AG04449 (cell line): ENCODE data around the gene PTCRA.

Experiments used
- CTCF ChIA-PET: fragments of 350-600 bp; formaldehyde crosslinking; extraction: SDS; loops from one replicate; lab custom pipeline; 2021; ENCODE audit warnings: antibody characterized with exemption; lab: Yijun Ruan, JAX
- POLR2A ChIA-PET: fragments of 400-600, 350-600 bp; formaldehyde crosslinking; extraction: SDS; loops from one replicate; lab custom pipeline; 2020; ENCODE audit warnings: antibody characterized with exemption, inconsistent platforms; lab: Yijun Ruan, JAX
- DNase-seq: peaks from one replicate; pipeline ENCODE4 v3.0.0-alpha.2; 2010; ENCODE audit warnings: low read depth, low spot score
- H3K4me3 ChIP-seq: 2 replicates; pipeline ENCODE4 v1.5.1; 2011; ENCODE audit warnings: low read depth, mild to moderate bottlenecking, control low read depth, low read length
- CTCF ChIP-seq: IDR thresholded peaks from one replicate; pipeline ENCODE4 v1.5.1; 2011; ENCODE audit warnings: mild to moderate bottlenecking, moderate library complexity, low read length, control low read depth, inconsistent platforms; ENCODE audit not compliant: insufficient read depth; ENCODE audit errors: missing control alignments

PTCRA gene

GRCh38 chr6:42962096-42962495, 46.2 kb downstream of the PTCRA start:
- ChIA-PET POLR2A (interaction anchor here (1.2 to 1.4 kb wide), 2 partner anchors 17 to 22 kb away, joined by 3 to 4 read pairs; partner anchors contain the start of genes PEX6 and PPP2R5D), CTCF (no interaction called here)
- TF ChIP-seq CTCF = no peak
- H3K4me3 ChIP-seq = no peak overlapping the region
- no peak for DNase-seq

GRCh38 chr6:42962502-42963178, 46.8 kb downstream of the PTCRA start:
- H3K4me3 ChIP-seq = no peak overlapping the region
- CTCF ChIA-PET = interaction anchor here (2.1 kb wide), 1 partner anchor 33 kb away, joined by 5 read pairs; the partner anchor contains the start of gene CNPY3
- no peak for DNase-seq
- POLR2A ChIA-PET = interaction anchor here (1.2 to 1.4 kb wide), 2 partner anchors 17 to 22 kb away, joined by 3 to 4 read pairs; partner anchors contain the start of genes PEX6 and PPP2R5D
- no peak for TF ChIP-seq CTCF

DNA sequence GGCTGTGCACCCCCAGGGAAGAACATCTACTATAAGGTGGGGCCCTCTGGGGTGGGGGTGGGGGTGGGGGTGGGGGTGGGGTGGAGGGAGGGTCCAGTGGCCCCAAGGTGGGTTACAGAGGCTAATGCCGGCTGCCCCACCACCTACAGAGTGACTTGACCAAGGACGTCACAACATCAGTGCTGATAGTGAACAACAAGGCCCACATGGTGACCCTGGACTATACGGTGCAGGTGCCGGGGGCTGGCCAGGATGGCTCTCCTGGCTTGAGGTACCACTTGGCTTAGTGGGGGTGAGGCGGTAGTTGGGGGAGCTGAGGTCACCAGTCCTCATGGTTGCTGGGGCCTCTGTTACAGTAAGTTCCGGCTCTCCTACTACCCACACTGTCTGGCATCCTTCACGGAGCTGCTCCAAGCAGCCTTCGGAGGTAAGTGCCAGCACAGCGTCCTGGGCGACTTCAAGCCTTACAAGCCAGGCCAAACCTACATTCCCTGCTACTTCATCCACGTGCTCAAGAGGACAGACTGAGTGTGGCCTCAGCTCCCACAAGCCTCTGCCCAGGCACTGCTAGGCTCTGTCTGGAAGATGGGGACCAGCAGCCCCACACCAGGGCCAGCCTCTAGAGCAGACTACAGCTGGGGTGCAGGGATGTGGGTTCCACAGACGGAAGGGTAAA, 47.5 kb downstream of the PTCRA start:
- CTCF ChIA-PET = interaction anchor here (2.1 kb wide), 1 partner anchor 34 kb away, joined by 5 read pairs; the partner anchor contains the start of gene CNPY3
- H3K4me3 ChIP-seq = no peak overlapping the region
- DNase-seq = no peak
- POLR2A ChIA-PET = interaction anchor here (1.4 kb wide), 1 partner anchor 21 kb away, joined by 4 read pairs; the partner anchor contains the start of gene PPP2R5D
- TF ChIP-seq CTCF = no peak

DNA sequence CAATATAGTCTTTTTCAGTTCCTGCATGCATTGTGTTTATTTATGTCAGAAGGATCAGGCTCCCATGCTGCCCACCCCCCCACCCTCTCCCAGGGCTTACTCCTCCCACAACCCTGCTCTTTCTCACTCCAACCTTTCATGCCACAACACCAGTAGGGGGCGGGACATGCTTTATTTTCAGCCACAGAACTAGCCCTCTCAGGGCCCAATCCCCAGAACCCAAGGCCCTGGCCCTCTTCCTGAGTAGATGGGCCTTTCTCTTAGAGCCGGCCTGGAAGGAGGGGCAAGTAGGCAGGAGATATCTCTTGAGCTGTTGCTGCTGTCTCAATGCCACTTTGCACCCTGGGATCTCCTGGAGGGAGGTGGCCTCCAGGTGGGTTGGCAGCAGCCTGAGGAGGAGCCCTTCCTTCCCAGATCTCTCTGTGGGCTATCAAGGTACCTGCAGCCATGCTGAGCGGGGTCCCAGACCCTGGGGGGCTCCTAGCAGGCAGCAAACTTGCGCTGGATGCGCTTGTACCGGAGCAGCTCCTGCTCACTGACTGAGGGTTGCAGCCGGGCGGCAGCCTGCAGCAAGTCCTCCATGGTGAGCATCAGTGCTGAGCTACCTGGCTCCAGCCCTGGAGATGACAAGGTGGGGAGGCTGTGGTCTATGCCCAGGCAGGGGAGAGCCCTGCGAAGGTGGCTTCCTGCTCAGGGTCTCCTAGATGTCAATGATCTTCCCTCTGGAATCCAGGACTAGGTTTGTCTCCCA, 48.2 kb downstream of the PTCRA start:
- no peak overlapping the region for H3K4me3 ChIP-seq
- POLR2A ChIA-PET = interaction anchor here (0.7 to 1.0 kb wide), 2 partner anchors 15 to 25 kb away, joined by 3 to 4 read pairs; partner anchors contain the start of gene PEX6
- DNase-seq = no peak
- CTCF ChIA-PET = interaction anchor here (0.9 to 2.1 kb wide), 4 partner anchors 9 to 58 kb away, joined by 3 to 5 read pairs (median 3); partner anchors contain the start of gene CNPY3
- TF ChIP-seq CTCF = peak; percentile 32

DNA sequence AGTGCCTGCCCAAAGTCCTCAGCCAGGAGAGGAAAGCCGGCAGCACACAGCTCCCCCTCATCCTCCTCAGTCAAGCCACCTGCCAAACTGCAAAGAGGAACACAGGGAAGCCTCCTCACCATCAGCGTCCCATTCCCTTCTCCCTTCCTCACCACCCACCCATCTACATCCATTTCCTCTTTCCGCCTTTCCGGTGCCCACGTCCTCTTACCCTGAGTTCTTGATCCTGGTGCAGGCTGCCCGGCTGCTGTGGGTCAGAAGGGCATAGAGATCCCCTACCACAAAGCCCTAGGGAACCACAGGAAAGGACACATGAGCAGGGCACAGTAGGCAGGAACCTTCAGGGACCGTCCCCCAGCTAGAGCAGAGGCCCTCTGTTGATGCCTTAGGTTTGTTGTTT, 50.7 kb downstream of the PTCRA start:
- ChIA-PET POLR2A (no interaction called here), CTCF (interaction anchor here (0.7 kb wide), 1 partner anchor 30 kb away, joined by 3 read pairs; no protein-coding TSS in a partner anchor)
- DNase-seq = no peak
- TF ChIP-seq CTCF = no peak
- no peak overlapping the region for H3K4me3 ChIP-seq
